Natural killer cell (primary cell): Measurements from ENCODE around the gene KCP. TPM values are rescaled to one million over a fixed set of nuclear protein-coding genes. Genes with fewer than 3 reads are reported as not detected.

Experiments used
- ATAC-seq, 3 donors: fragments of 150-1000 bp in 2 of 3; fragments of 200-7000 bp in 1 of 3; cut with Tn5 transposase; 1 replicate in 1 of 3; 2 replicates in 2 of 3; pipeline ENCODE4 v1.10.0; 2021; ENCODE audit warnings: mild to moderate bottlenecking in 2 of 3, moderate library complexity in 2 of 3
- DNase-seq, 2 donors: peaks; one replicate each; pipeline versions ENCODE4 v3.0.0 to v3.0.0-alpha.2; 2013 to 2021; ENCODE audit warnings: mixed read lengths in 1 of 2
- H3K27ac ChIP-seq: one replicate; pipeline ENCODE4 v1.5.1; 2013; ENCODE audit warnings: mild to moderate bottlenecking, low read length
- H3K27me3 ChIP-seq: one replicate; pipeline ENCODE4 v1.6.1; 2013; ENCODE audit warnings: low read length; ENCODE audit not compliant: control insufficient read depth, insufficient read depth
- H3K36me3 ChIP-seq: one replicate; pipeline ENCODE4 v1.6.1; 2013; ENCODE audit warnings: low read length; ENCODE audit not compliant: control insufficient read depth, insufficient read depth
- H3K4me1 ChIP-seq: one replicate; pipeline ENCODE4 v1.6.1; 2013; ENCODE audit warnings: low read length; ENCODE audit not compliant: control insufficient read depth, insufficient read depth
- H3K4me3 ChIP-seq: one replicate; pipeline ENCODE4 v1.5.1; 2013; ENCODE audit warnings: low read length
- H3K9me3 ChIP-seq: one replicate; pipeline ENCODE4 v1.6.1; 2013; ENCODE audit warnings: low read length; ENCODE audit not compliant: control insufficient read depth, insufficient read depth
- H3K27ac Mint-ChIP-seq, 2 donors: one replicate each; pipeline ENCODE4 v1.8.0; 2022; ENCODE audit warnings: mild to moderate bottlenecking in 2 of 2, mixed read lengths in 2 of 2, moderate library complexity in 1 of 2
- H3K27me3 Mint-ChIP-seq, 2 donors: one replicate each; pipeline ENCODE4 v1.8.0; 2022; ENCODE audit warnings: low read depth in 2 of 2, mixed read lengths in 2 of 2
- H3K36me3 Mint-ChIP-seq: one replicate; pipeline ENCODE4 v1.8.0; 2022; ENCODE audit warnings: mixed read lengths
- H3K4me1 Mint-ChIP-seq, 2 donors: one replicate each; pipeline ENCODE4 v1.8.0; 2022; ENCODE audit warnings: mixed read lengths in 2 of 2
- H3K4me3 Mint-ChIP-seq: one replicate; pipeline ENCODE4 v1.8.0; 2022; ENCODE audit warnings: mild to moderate bottlenecking, moderate library complexity, mixed read lengths
- H3K9me3 Mint-ChIP-seq, 2 donors: one replicate each; pipeline ENCODE4 v1.8.0; 2022; ENCODE audit warnings: mixed read lengths in 2 of 2
- CTCF ChIP-seq: fragments of 200-600 bp; IDR thresholded peaks from one replicate; pipeline ENCODE4 v1.8.0; 2022; ENCODE audit warnings: antibody characterized with exemption
- WGBS: methylation state at CpG from one replicate; pipeline ENCODE4 v1.1.7; 2013; ENCODE audit warnings: missing lambda C conversion rate; ENCODE audit not compliant: insufficient coverage; 5-methylcytosine and 5-hydroxymethylcytosine counted together
- intact Hi-C: fragments of 100-400 bp; cut with micrococcal nuclease; formaldehyde crosslinking; loops from one replicate; pipeline ENCODE4 v1.14.2; 2022
- total RNA-seq, 4 donors: library from RNA; stranded (reverse); fragments of 120-200 nt in 1 of 4; gene quantifications; one replicate each; pipeline versions ENCODE4 v1.2.3 to v1.2.4, GENCODE V29; 2013 to 2022

The KCP gene
- total RNA-seq, 3 donors from 2014 or later (not counting 1 experiment from before 2014, with no cell fraction given): 0.49 to 0.95 TPM; not detected in 1

DNA sequence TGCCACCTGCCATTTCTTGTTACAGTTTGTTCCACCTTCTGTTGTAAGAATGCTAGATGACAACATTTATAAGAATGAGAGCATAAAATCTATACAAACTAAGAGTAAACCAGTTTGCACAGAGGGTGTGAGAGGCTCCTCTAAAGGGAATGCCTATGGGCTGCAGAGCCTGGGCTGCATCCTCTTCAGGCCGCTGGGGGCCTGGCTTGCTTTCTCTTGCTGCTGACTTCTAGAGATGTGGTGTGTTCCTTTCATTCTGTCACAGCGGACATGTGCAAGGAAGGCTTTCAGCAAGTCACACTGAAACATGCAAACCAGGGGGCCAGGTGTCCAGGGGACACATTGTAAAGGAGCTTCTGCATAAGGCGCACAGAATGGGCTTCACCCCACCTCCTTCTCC lies 55.0 kb downstream of the KCP start:
- H3K27me3 ChIP-seq: no peaks in the 10 kb centered on the region
- Mint-ChIP-seq H3K27ac (no peak overlapping the region), H3K27me3 (peaks cover 0 to 3% of the 10 kb centered on the region in 2 donors), H3K9me3 (no peaks in the 10 kb centered on the region), H3K4me1 (no peaks in the 10 kb centered on the region), H3K36me3 (no peaks in the 10 kb centered on the region), H3K4me3 (no peak overlapping the region)
- 90% methylated on average over 3 of the region's 3 CpGs for WGBS
- H3K36me3 ChIP-seq: no peaks in the 10 kb centered on the region
- intact Hi-C loops: no loop called here
- ATAC-seq (no peak), DNase-seq (no peak)
- TF ChIP-seq CTCF: no peak
- H3K9me3 ChIP-seq: no peaks in the 10 kb centered on the region
- H3K27ac ChIP-seq: no peak overlapping the region
- H3K4me3 ChIP-seq: no peak overlapping the region
- no peaks in the 10 kb centered on the region for H3K4me1 ChIP-seq

DNA sequence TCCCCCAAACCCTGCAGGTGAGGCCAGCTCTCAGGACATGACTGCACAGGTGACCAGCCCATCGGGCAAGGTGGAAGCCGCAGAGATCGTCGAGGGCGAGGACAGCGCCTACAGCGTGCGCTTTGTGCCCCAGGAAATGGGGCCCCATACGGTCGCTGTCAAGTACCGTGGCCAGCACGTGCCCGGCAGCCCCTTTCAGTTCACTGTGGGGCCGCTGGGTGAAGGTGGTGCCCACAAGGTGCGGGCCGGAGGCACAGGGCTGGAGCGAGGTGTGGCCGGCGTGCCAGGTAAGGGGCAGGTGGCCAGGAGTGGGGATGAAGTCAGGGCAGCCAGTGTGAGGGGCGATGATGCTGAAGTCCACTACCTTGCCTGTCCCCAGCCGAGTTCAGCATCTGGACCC lies 56.1 kb downstream of the KCP start:
- Histone ChIP-seq H3K4me3 (no peak overlapping the region), H3K9me3 (no peaks in the 10 kb centered on the region), H3K36me3 (no peaks in the 10 kb centered on the region), H3K27me3 (no peaks in the 10 kb centered on the region), H3K4me1 (no peaks in the 10 kb centered on the region), H3K27ac (no peak overlapping the region)
- ATAC-seq (no peak), DNase-seq (no peak)
- no peak overlapping the region for H3K27ac Mint-ChIP-seq
- 88% methylated on average over 21 of the region's 21 CpGs for WGBS
- no peaks in the 10 kb centered on the region for H3K4me1 Mint-ChIP-seq
- H3K4me3 Mint-ChIP-seq: no peak overlapping the region
- H3K9me3 Mint-ChIP-seq: no peaks in the 10 kb centered on the region
- no peaks in the 10 kb centered on the region for H3K36me3 Mint-ChIP-seq
- TF ChIP-seq CTCF: no peak
- intact Hi-C loops: no loop called here
- H3K27me3 Mint-ChIP-seq: peaks cover 0 to 3% of the 10 kb centered on the region in 2 donors

GRCh38 chr7:128853799-128854198 lies 56.7 kb downstream of the KCP start:
- Histone ChIP-seq H3K36me3 (no peaks in the 10 kb centered on the region), H3K27ac (no peak overlapping the region), H3K4me1 (no peaks in the 10 kb centered on the region), H3K4me3 (no peak overlapping the region), H3K9me3 (no peaks in the 10 kb centered on the region), H3K27me3 (no peaks in the 10 kb centered on the region)
- intact Hi-C loops: no loop called here
- Mint-ChIP-seq H3K27me3 (peaks cover 0 to 3% of the 10 kb centered on the region in 2 donors), H3K4me3 (no peak overlapping the region), H3K36me3 (no peaks in the 10 kb centered on the region), H3K9me3 (no peaks in the 10 kb centered on the region), H3K27ac (no peak overlapping the region), H3K4me1 (no peaks in the 10 kb centered on the region)
- WGBS: 61% methylated on average over 23 of the region's 23 CpGs
- ATAC-seq (no peak), DNase-seq (no peak)
- no peak for TF ChIP-seq CTCF

GRCh38 chr7:128852537-128853254 lies 57.8 kb downstream of the KCP start:
- Histone ChIP-seq H3K4me3 (no peak overlapping the region), H3K4me1 (no peaks in the 10 kb centered on the region), H3K9me3 (no peaks in the 10 kb centered on the region), H3K27ac (no peak overlapping the region), H3K36me3 (no peaks in the 10 kb centered on the region), H3K27me3 (no peaks in the 10 kb centered on the region)
- whole genome bisulfite sequencing: 89% methylated on average over 28 of the region's 28 CpGs
- no peak overlapping the region for H3K4me3 Mint-ChIP-seq
- DNase-seq (no peak), ATAC-seq (no peak)
- no peaks in the 10 kb centered on the region for H3K9me3 Mint-ChIP-seq
- TF ChIP-seq CTCF: no peak
- H3K36me3 Mint-ChIP-seq: no peaks in the 10 kb centered on the region
- no peaks in the 10 kb centered on the region for H3K4me1 Mint-ChIP-seq
- peaks cover 0 to 3% of the 10 kb centered on the region in 2 donors for H3K27me3 Mint-ChIP-seq
- H3K27ac Mint-ChIP-seq: no peak overlapping the region
- intact Hi-C loops: no loop called here
